Measurements from ENCODE around the gene TTC7B. TPM values are rescaled to one million over a fixed set of nuclear protein-coding genes. Genes with fewer than 3 reads are reported as not detected.

The TTC7B gene
- total RNA-seq, 1 donor from 2014 or later = 46.6 TPM

- H3K4me3 Mint-ChIP-seq (ENCODE audit: low read depth) = no peak overlapping the region
- peaks cover 37% of the 10 kb centered on the region for H3K4me1 Mint-ChIP-seq (ENCODE audit: low read depth)
- H3K36me3 Mint-ChIP-seq (ENCODE audit: insufficient read depth) = no peaks in the 10 kb centered on the region
- TF ChIP-seq CTCF (IDR thresholded peaks at IDR 0.05; ENCODE audit: unreplicated experiment) = no peak
- no peaks in the 10 kb centered on the region for H3K27me3 Mint-ChIP-seq
- peaks cover 3% of the 10 kb centered on the region for H3K9me3 Mint-ChIP-seq (ENCODE audit: low read depth)
- no peak for DNase-seq (ENCODE audit: low spot score, unreplicated experiment)
- H3K27ac Mint-ChIP-seq = peak overlapping the region; percentile 68
These were observed 308.8 kb downstream of the TTC7B start for GRCh38 chr14:90507428-90507827.

GRCh38 chr14:90506748-90507147, 309.5 kb downstream of the TTC7B start:
- Mint-ChIP-seq H3K9me3 (ENCODE audit: low read depth) (peaks cover 3% of the 10 kb centered on the region), H3K4me1 (ENCODE audit: low read depth) (peaks cover 38% of the 10 kb centered on the region), H3K27ac (no peak overlapping the region), H3K27me3 (no peaks in the 10 kb centered on the region), H3K4me3 (ENCODE audit: low read depth) (no peak overlapping the region), H3K36me3 (ENCODE audit: insufficient read depth) (no peaks in the 10 kb centered on the region)
- DNase-seq (ENCODE audit: low spot score, unreplicated experiment) = no peak
- TF ChIP-seq CTCF (IDR thresholded peaks at IDR 0.05; ENCODE audit: unreplicated experiment) = no peak

GRCh38 chr14:90505531-90505930, 310.7 kb downstream of the TTC7B start:
- Mint-ChIP-seq H3K27ac (no peak overlapping the region), H3K4me1 (ENCODE audit: low read depth) (peaks cover 36% of the 10 kb centered on the region), H3K9me3 (ENCODE audit: low read depth) (peaks cover 3% of the 10 kb centered on the region), H3K27me3 (no peaks in the 10 kb centered on the region), H3K36me3 (ENCODE audit: insufficient read depth) (no peaks in the 10 kb centered on the region), H3K4me3 (ENCODE audit: low read depth) (no peak overlapping the region)
- no peak for TF ChIP-seq CTCF (IDR thresholded peaks at IDR 0.05; ENCODE audit: unreplicated experiment)
- no peak for DNase-seq (ENCODE audit: low spot score, unreplicated experiment)

GRCh38 chr14:90504643-90505042, 311.6 kb downstream of the TTC7B start:
- TF ChIP-seq CTCF (IDR thresholded peaks at IDR 0.05; ENCODE audit: unreplicated experiment) = no peak

GRCh38 chr14:90503582-90503981, 312.6 kb downstream of the TTC7B start:
- Mint-ChIP-seq H3K4me1 (ENCODE audit: low read depth) (peaks cover 26% of the 10 kb centered on the region), H3K27ac (no peak overlapping the region), H3K4me3 (ENCODE audit: low read depth) (no peak overlapping the region), H3K27me3 (no peaks in the 10 kb centered on the region), H3K9me3 (ENCODE audit: low read depth) (peaks cover 3% of the 10 kb centered on the region), H3K36me3 (ENCODE audit: insufficient read depth) (no peaks in the 10 kb centered on the region)
- no peak for DNase-seq (ENCODE audit: low spot score, unreplicated experiment)
- TF ChIP-seq CTCF (IDR thresholded peaks at IDR 0.05; ENCODE audit: unreplicated experiment) = no peak

More at GRCh38 chr14:90504643-90505042, 311.6 kb downstream of the TTC7B start:
- Mint-ChIP-seq H3K4me1 (ENCODE audit: low read depth) (peaks cover 36% of the 10 kb centered on the region), H3K27ac (no peak overlapping the region), H3K9me3 (ENCODE audit: low read depth) (peaks cover 3% of the 10 kb centered on the region), H3K27me3 (no peaks in the 10 kb centered on the region), H3K4me3 (ENCODE audit: low read depth) (no peak overlapping the region), H3K36me3 (ENCODE audit: insufficient read depth) (no peaks in the 10 kb centered on the region)
- no peak for DNase-seq (ENCODE audit: low spot score, unreplicated experiment)
